GM23338 (cell line): ENCODE results near the gene MRC2. TPM values are rescaled to one million over a fixed set of nuclear protein-coding genes. Genes with fewer than 3 reads are reported as not detected.
A peak's percentile ranks its signal among the peaks of the same experiment; 100 is the strongest.

ENCODE experiments used
- ATAC-seq: fragments of 200-7000 bp; cut with Tn5 transposase; 3 replicates; pipeline ENCODE4 v1.9.1; 2020
- DNase-seq: peaks from one replicate; pipeline ENCODE4 v3.0.0-alpha.2; 2015; ENCODE audit warnings: low spot score
- H2AFZ ChIP-seq: fragments of 200-600 bp; sonication (generic); 2 replicates; pipeline ENCODE4 v1.8.0; 2016; ENCODE audit warnings: antibody characterized with exemption, mild to moderate bottlenecking, moderate library complexity
- H3F3A ChIP-seq: fragments of 200-600 bp; sonication (generic); replicated peaks from 2 replicates; pipeline ENCODE4 v1.8.0; 2017; ENCODE audit warnings: antibody characterized with exemption, mixed run types, low read depth
- H3K27ac ChIP-seq: fragments of 200-600 bp; sonication (generic); 2 replicates; pipeline ENCODE4 v1.6.1; 2016; ENCODE audit warnings: low read depth
- H3K27me3 ChIP-seq: fragments of 200-600 bp; sonication (generic); 2 replicates; pipeline ENCODE4 v1.8.0; 2016; ENCODE audit warnings: mild to moderate bottlenecking, mixed run types, moderate library complexity; ENCODE audit not compliant: insufficient read depth
- H3K36me3 ChIP-seq: fragments of 200-600 bp; sonication (generic); 2 replicates; pipeline ENCODE4 v1.8.0; 2016; ENCODE audit warnings: mild to moderate bottlenecking; ENCODE audit not compliant: insufficient read depth
- H3K4me1 ChIP-seq: fragments of 200-600 bp; sonication (generic); 2 replicates; pipeline ENCODE4 v1.8.0; 2016; ENCODE audit warnings: mild to moderate bottlenecking, moderate library complexity; ENCODE audit not compliant: insufficient read depth
- H3K4me2 ChIP-seq: fragments of 200-600 bp; sonication (generic); 2 replicates; pipeline ENCODE4 v1.7.1; 2017; ENCODE audit warnings: mixed run types
- H3K4me3 ChIP-seq: fragments of 200-600 bp; sonication (generic); 2 replicates; pipeline ENCODE4 v1.6.1; 2016; ENCODE audit warnings: mixed run types
- H3K79me2 ChIP-seq: fragments of 200-600 bp; sonication (generic); replicated peaks from 2 replicates; pipeline ENCODE4 v1.8.0; 2017; ENCODE audit warnings: mild to moderate bottlenecking; ENCODE audit not compliant: insufficient read depth
- H3K9me2 ChIP-seq: fragments of 200-600 bp; sonication (generic); 2 replicates; pipeline ENCODE4 v1.8.0; 2017; ENCODE audit not compliant: insufficient read depth
- H4K20me1 ChIP-seq: fragments of 200-600 bp; sonication (generic); replicated peaks from 2 replicates; pipeline ENCODE4 v1.8.0; 2017; ENCODE audit warnings: mild to moderate bottlenecking; ENCODE audit not compliant: insufficient read depth
- H3K27ac Mint-ChIP-seq: 2 replicates; pipeline ENCODE4 v1.8.0; 2020; ENCODE audit warnings: inconsistent platforms, mild to moderate bottlenecking, moderate library complexity, mixed read lengths
- H3K27me3 Mint-ChIP-seq: 3 replicates; pipeline ENCODE4 v1.8.0; 2022; ENCODE audit warnings: low read depth, mild to moderate bottlenecking, moderate library complexity, mixed read lengths, inconsistent platforms; ENCODE audit not compliant: insufficient read depth, poor library complexity
- H3K36me3 Mint-ChIP-seq: 3 replicates; pipeline ENCODE4 v1.8.0; 2021; ENCODE audit warnings: low read depth, mild to moderate bottlenecking, inconsistent platforms, moderate library complexity, mixed read lengths
- H3K4me1 Mint-ChIP-seq: 3 replicates; pipeline ENCODE4 v1.8.0; 2020; ENCODE audit warnings: mild to moderate bottlenecking, inconsistent platforms, mixed read lengths
- H3K4me3 Mint-ChIP-seq: 3 replicates; pipeline ENCODE4 v1.8.0; 2021; ENCODE audit warnings: moderate library complexity, mild to moderate bottlenecking, inconsistent platforms, mixed read lengths
- H3K9me3 Mint-ChIP-seq: 3 replicates; pipeline ENCODE4 v1.8.0; 2020; ENCODE audit warnings: moderate library complexity, mild to moderate bottlenecking, inconsistent platforms, mixed read lengths
- CREB1 ChIP-seq: fragments of 250-450 bp; sonication (Bioruptor Pico); IDR thresholded peaks from 2 replicates; pipeline ENCODE4 v1.5.0; 2020; ENCODE audit warnings: low read depth, mild to moderate bottlenecking, moderate library complexity
- EZH2 ChIP-seq: fragments of 200-600 bp; sonication (generic); IDR thresholded peaks from one replicate; pipeline ENCODE4 v1.8.0; 2017; ENCODE audit warnings: antibody characterized with exemption, mild to moderate bottlenecking, low read depth; ENCODE audit not compliant: unreplicated experiment
- STAT1 ChIP-seq: IDR thresholded peaks from one replicate; pipeline ENCODE4 v1.6.1; 2016; ENCODE audit warnings: antibody characterized with exemption; ENCODE audit not compliant: unreplicated experiment
- polyA plus RNA-seq: library from polyadenylated mRNA; unstranded; fragments of >200 nt; fragmentation: Nextera tagmentation; extraction: Ambion mirVana; gene quantifications from 2 replicates; pipeline ENCODE4 v1.2.1, GENCODE V29; 2016
- total RNA-seq: library from RNA; depleted of rRNA; stranded (reverse); fragments of >200 nt; shearing (Covaris generic); gene quantifications from 2 replicates; pipeline ENCODE4 v1.2.3, GENCODE V29; 2014
- TF ChIP-seq, protein P1 (sequence below): fragments of 250-450 bp; sonication (Bioruptor Pico); IDR thresholded peaks from 2 replicates; pipeline ENCODE4 v1.5.0; 2020; ENCODE audit warnings: mild to moderate bottlenecking, moderate library complexity
- TF ChIP-seq, protein P2 (sequence below): IDR thresholded peaks from one replicate; pipeline ENCODE4 v1.6.1; 2018; ENCODE audit warnings: antibody characterized with exemption; ENCODE audit not compliant: unreplicated experiment

The MRC2 gene
- total and polyA plus RNA-seq, 2 experiments from 2014 or later = 8.0 to 38.6 TPM

DNA sequence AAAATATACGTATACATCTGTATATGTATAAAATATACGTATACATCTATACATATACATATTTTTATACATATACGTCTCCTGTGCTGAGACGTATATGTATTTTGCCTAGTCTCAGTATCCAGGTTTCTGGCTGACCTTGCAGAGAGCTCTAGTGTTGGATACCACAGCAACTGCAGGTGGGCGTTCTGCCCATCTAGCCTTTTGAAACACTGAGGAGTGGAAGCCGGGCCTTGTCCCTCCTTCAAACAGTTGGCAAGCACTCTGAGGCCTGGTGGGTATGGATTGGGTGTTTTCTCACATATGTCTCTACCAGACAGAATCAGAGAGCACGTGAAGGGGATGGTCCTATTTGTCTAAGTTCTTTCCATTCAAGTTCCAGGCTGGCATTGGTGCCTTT, 39.4 kb upstream of the MRC2 start:
- Histone ChIP-seq H2AFZ (no peak overlapping the region), H3K4me2 (no peak overlapping the region), H3K27me3 (no peaks in the 10 kb centered on the region), H3F3A (no peaks in the 10 kb centered on the region), H3K79me2 (0 out of 2 replicates have a peak, but pooled peaks cover 4% of the 10 kb centered on the region), H3K4me3 (no peak overlapping the region), H3K27ac (peak overlapping the region; percentile 29; the same call in 1 of the 2 replicates), H4K20me1 (peaks cover 11% of the 10 kb centered on the region), H3K9me2 (no peaks in the 10 kb centered on the region), H3K4me1 (no peaks in the 10 kb centered on the region), H3K36me3 (0 out of 2 replicates have a peak, but pooled peaks cover 2% of the 10 kb centered on the region)
- H3K27me3 Mint-ChIP-seq = peaks cover 8% of the 10 kb centered on the region
- DNase-seq (no peak), ATAC-seq (no peak)
- H3K27ac Mint-ChIP-seq = no peak overlapping the region
- TF ChIP-seq, protein P1, sequence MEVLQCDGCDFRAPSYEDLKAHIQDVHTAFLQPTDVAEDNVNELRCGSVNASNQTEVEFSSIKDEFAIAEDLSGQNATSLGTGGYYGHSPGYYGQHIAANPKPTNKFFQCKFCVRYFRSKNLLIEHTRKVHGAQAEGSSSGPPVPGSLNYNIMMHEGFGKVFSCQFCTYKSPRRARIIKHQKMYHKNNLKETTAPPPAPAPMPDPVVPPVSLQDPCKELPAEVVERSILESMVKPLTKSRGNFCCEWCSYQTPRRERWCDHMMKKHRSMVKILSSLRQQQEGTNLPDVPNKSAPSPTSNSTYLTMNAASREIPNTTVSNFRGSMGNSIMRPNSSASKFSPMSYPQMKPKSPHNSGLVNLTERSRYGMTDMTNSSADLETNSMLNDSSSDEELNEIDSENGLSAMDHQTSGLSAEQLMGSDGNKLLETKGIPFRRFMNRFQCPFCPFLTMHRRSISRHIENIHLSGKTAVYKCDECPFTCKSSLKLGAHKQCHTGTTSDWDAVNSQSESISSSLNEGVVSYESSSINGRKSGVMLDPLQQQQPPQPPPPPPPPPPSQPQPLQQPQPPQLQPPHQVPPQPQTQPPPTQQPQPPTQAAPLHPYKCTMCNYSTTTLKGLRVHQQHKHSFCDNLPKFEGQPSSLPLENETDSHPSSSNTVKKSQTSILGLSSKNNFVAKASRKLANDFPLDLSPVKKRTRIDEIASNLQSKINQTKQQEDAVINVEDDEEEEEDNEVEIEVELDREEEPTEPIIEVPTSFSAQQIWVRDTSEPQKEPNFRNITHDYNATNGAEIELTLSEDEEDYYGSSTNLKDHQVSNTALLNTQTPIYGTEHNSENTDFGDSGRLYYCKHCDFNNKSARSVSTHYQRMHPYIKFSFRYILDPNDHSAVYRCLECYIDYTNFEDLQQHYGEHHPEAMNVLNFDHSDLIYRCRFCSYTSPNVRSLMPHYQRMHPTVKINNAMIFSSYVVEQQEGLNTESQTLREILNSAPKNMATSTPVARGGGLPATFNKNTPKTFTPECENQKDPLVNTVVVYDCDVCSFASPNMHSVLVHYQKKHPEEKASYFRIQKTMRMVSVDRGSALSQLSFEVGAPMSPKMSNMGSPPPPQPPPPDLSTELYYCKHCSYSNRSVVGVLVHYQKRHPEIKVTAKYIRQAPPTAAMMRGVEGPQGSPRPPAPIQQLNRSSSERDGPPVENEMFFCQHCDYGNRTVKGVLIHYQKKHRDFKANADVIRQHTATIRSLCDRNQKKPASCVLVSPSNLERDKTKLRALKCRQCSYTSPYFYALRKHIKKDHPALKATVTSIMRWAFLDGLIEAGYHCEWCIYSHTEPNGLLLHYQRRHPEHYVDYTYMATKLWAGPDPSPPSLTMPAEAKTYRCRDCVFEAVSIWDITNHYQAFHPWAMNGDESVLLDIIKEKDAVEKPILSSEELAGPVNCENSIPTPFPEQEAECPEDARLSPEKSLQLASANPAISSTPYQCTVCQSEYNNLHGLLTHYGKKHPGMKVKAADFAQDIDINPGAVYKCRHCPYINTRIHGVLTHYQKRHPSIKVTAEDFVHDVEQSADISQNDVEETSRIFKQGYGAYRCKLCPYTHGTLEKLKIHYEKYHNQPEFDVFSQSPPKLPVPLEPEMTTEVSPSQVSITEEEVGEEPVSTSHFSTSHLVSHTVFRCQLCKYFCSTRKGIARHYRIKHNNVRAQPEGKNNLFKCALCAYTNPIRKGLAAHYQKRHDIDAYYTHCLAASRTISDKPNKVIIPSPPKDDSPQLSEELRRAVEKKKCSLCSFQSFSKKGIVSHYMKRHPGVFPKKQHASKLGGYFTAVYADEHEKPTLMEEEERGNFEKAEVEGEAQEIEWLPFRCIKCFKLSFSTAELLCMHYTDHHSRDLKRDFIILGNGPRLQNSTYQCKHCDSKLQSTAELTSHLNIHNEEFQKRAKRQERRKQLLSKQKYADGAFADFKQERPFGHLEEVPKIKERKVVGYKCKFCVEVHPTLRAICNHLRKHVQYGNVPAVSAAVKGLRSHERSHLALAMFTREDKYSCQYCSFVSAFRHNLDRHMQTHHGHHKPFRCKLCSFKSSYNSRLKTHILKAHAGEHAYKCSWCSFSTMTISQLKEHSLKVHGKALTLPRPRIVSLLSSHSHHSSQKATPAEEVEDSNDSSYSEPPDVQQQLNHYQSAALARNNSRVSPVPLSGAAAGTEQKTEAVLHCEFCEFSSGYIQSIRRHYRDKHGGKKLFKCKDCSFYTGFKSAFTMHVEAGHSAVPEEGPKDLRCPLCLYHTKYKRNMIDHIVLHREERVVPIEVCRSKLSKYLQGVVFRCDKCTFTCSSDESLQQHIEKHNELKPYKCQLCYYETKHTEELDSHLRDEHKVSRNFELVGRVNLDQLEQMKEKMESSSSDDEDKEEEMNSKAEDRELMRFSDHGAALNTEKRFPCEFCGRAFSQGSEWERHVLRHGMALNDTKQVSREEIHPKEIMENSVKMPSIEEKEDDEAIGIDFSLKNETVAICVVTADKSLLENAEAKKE (CRISPR knock-in tag) = no peak
- TF ChIP-seq STAT1 (no peak), EZH2 (no peak), CREB1 (CRISPR knock-in tag) (no peak)
- TF ChIP-seq, protein P2, sequence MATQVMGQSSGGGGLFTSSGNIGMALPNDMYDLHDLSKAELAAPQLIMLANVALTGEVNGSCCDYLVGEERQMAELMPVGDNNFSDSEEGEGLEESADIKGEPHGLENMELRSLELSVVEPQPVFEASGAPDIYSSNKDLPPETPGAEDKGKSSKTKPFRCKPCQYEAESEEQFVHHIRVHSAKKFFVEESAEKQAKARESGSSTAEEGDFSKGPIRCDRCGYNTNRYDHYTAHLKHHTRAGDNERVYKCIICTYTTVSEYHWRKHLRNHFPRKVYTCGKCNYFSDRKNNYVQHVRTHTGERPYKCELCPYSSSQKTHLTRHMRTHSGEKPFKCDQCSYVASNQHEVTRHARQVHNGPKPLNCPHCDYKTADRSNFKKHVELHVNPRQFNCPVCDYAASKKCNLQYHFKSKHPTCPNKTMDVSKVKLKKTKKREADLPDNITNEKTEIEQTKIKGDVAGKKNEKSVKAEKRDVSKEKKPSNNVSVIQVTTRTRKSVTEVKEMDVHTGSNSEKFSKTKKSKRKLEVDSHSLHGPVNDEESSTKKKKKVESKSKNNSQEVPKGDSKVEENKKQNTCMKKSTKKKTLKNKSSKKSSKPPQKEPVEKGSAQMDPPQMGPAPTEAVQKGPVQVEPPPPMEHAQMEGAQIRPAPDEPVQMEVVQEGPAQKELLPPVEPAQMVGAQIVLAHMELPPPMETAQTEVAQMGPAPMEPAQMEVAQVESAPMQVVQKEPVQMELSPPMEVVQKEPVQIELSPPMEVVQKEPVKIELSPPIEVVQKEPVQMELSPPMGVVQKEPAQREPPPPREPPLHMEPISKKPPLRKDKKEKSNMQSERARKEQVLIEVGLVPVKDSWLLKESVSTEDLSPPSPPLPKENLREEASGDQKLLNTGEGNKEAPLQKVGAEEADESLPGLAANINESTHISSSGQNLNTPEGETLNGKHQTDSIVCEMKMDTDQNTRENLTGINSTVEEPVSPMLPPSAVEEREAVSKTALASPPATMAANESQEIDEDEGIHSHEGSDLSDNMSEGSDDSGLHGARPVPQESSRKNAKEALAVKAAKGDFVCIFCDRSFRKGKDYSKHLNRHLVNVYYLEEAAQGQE = no peak
- H3K36me3 Mint-ChIP-seq = peaks cover 38% of the 10 kb centered on the region
- H3K4me1 Mint-ChIP-seq = no peaks in the 10 kb centered on the region
- H3K9me3 Mint-ChIP-seq = no peaks in the 10 kb centered on the region
- H3K4me3 Mint-ChIP-seq = no peak overlapping the region
